Testis (tissue), 2 donors: Measurements from ENCODE around the gene PHLDA1.

Experiments
- CTCF ChIP-seq, 3 experiments: fragments of 450-650 bp in 2 of 3; fragments of 200-600 bp in 1 of 3; sonication (generic) in 1 of 3; IDR thresholded peaks; one replicate each; pipeline ENCODE4 v1.5.1; 2016 to 2019; ENCODE audit warnings: antibody characterized with exemption in 3 of 3, mild to moderate bottlenecking in 2 of 3, moderate library complexity in 1 of 3
- POLR2A ChIP-seq: fragments of 450-650 bp; IDR thresholded peaks from one replicate; pipeline ENCODE4 v1.6.1; 2017; ENCODE audit warnings: antibody characterized with exemption, mild to moderate bottlenecking, moderate library complexity

GRCh38 chr12:75997658-75998057, 33.9 kb downstream of the PHLDA1 start:
- TF ChIP-seq CTCF (IDR thresholded peaks at IDR 0.05) (no peak), POLR2A (no peak)
